Hypothalamus (tissue), 51 donors: ENCODE data around the gene IL17B.

Experiments used
- DNase-seq, 51 donors: peaks; one replicate each; lab custom pipeline; 2025; lab: John Stamatoyannopoulos, UW

IL17B gene

GRCh38 chr5:149379177-149379761 is at the start of gene IL17B:
TSS of gene IL17B (minus strand) at chr5:149379292. CDS start at chr5:149379225, 67 bp downstream.
- no peak for DNase-seq

- no peak for DNase-seq
Measured at GRCh38 chr5:149428032-149428431, 48.9 kb upstream of the IL17B start.

- no peak for DNase-seq
Measured at GRCh38 chr5:149427374-149427773, 48.3 kb upstream of the IL17B start.

GRCh38 chr5:149426931-149427330 is 47.8 kb upstream of the IL17B start:
- DNase-seq: no peak

GRCh38 chr5:149425729-149426128 is 46.6 kb upstream of the IL17B start:
- DNase-seq: no peak

- no peak for DNase-seq
Measured at GRCh38 chr5:149424371-149425315, 45.6 kb upstream of the IL17B start.

GRCh38 chr5:149423794-149424268 is 44.7 kb upstream of the IL17B start:
- DNase-seq: no peak

GRCh38 chr5:149423049-149423793 is 44.1 kb upstream of the IL17B start:
- no peak for DNase-seq

GRCh38 chr5:149422366-149423048 is 43.4 kb upstream of the IL17B start:
- no peak for DNase-seq

- DNase-seq: no peak
Measured at GRCh38 chr5:149421834-149422233, 42.7 kb upstream of the IL17B start.

- DNase-seq: no peak
Measured at GRCh38 chr5:149421372-149421685, 42.2 kb upstream of the IL17B start.

- no peak for DNase-seq
Measured at GRCh38 chr5:149420545-149421371, 41.7 kb upstream of the IL17B start.

- DNase-seq: no peak
Measured at GRCh38 chr5:149419859-149420544, 40.9 kb upstream of the IL17B start.

GRCh38 chr5:149419532-149419858 is 40.4 kb upstream of the IL17B start:
- no peak for DNase-seq

- no peak for DNase-seq
Measured at GRCh38 chr5:149418910-149419531, 39.9 kb upstream of the IL17B start.

- DNase-seq: no peak
Measured at GRCh38 chr5:149417711-149418368, 38.7 kb upstream of the IL17B start.

- no peak for DNase-seq
Measured at GRCh38 chr5:149416987-149417710, 38.1 kb upstream of the IL17B start.
